Embryonic facial prominence (tissue), 1 donor: ENCODE results near the gene NCF2.
A peak's percentile ranks its signal among the peaks of the same experiment; 100 is the strongest.

ENCODE experiments used
- DNase-seq: peaks from one replicate; pipeline ENCODE4 v3.0.0-alpha.2; 2016; ENCODE audit errors: extremely low spot score

NCF2 gene

GRCh38 chr1:183552441-183552840, 37.8 kb downstream of the NCF2 start:
- DNase-seq = no peak

GRCh38 chr1:183551924-183552323, 38.3 kb downstream of the NCF2 start:
- DNase-seq = no peak

- no peak for DNase-seq
These were observed 39.3 kb downstream of the NCF2 start for GRCh38 chr1:183550915-183551314.

- no peak for DNase-seq
These were observed 42.1 kb downstream of the NCF2 start for GRCh38 chr1:183548116-183548515.

GRCh38 chr1:183546427-183546826, 43.8 kb downstream of the NCF2 start:
- DNase-seq = no peak

GRCh38 chr1:183544598-183545297, 45.5 kb downstream of the NCF2 start:
- no peak for DNase-seq

- peak; percentile 65 for DNase-seq
These were observed 46.5 kb downstream of the NCF2 start for GRCh38 chr1:183543619-183544204.

- DNase-seq = no peak
These were observed 52.9 kb downstream of the NCF2 start for GRCh38 chr1:183537405-183537804.

- no peak for DNase-seq
These were observed 56.6 kb downstream of the NCF2 start for GRCh38 chr1:183533617-183534174.

GRCh38 chr1:183528577-183528976, 61.7 kb downstream of the NCF2 start:
- DNase-seq = no peak

- DNase-seq = no peak
These were observed 68.2 kb downstream of the NCF2 start for GRCh38 chr1:183522104-183522503.

- DNase-seq = no peak
These were observed 69.9 kb downstream of the NCF2 start for GRCh38 chr1:183520379-183520778.

- no peak for DNase-seq
These were observed 72.9 kb downstream of the NCF2 start for GRCh38 chr1:183517401-183517800.

- DNase-seq = no peak
These were observed 73.5 kb downstream of the NCF2 start for GRCh38 chr1:183516725-183517124.

- DNase-seq = no peak
These were observed 75.1 kb downstream of the NCF2 start for GRCh38 chr1:183515002-183515689.

- no peak for DNase-seq
These were observed 76.0 kb downstream of the NCF2 start for GRCh38 chr1:183514235-183514634.

GRCh38 chr1:183512450-183512849, 77.8 kb downstream of the NCF2 start:
- no peak for DNase-seq

GRCh38 chr1:183508694-183509093, 81.6 kb downstream of the NCF2 start:
- no peak for DNase-seq

GRCh38 chr1:183506561-183506960, 83.7 kb downstream of the NCF2 start:
- no peak for DNase-seq
